VCaP (cell line): ENCODE data around the gene GGT1.

Source experiments
- H3K27ac ChIP-seq: fragments of 450-650 bp; 2 replicates; pipeline ENCODE4 v1.5.1; 2017
- TF ChIP-seq, protein P1 (sequence below): fragments of 450-650 bp; conservative IDR thresholded peaks from 2 replicates; pipeline ENCODE4 v1.5.1; 2017; ENCODE audit warnings: mild to moderate bottlenecking, moderate library complexity

Gene GGT1

GRCh38 chr22:24602847-24603769, at the start of gene GGT1:
GGT1 (plus strand) TSS chr22:24603193; CDS start chr22:24611082, 7,889 bp downstream.
- peak within 1 kb of the TSS; percentile 42; the same call in 1 of the 2 replicates for H3K27ac ChIP-seq

DNA sequence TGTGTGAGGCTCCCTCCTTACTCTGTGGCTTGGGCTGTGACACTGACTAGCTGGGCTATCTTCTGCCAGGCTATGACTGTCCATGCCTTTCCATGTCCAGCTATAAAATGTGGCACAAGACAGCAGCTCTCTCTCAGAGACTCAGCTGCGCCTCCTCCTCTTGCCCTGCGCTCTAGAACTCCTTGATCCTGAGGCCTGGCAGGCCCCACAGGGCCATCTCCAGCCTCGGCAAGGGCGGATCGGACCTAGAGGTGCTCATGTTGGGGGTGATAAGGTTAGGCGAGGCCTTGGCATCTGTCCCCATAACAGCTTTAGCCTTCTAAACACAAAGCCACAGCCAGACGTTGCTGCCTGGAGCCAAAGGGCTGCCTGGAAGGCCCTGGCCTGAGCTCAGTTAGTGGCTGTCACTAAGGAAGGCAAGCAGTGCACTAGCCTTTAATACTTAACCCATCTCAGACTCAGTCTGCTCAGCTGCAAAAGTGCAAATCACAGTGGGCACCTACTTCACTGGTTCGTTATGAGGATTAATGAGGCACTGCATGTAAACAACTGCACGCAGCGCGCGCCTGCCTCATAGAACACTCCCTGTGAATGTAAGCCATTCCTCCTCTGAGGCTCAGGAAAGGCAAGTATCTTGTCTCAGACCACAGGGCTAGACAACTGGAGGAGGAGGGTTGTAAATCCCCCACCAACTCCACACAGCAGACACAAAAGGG, 49.2 kb upstream of the GGT1 start:
- H3K27ac ChIP-seq: peak overlapping the region; percentile 95

GRCh38 chr22:24554313-24555164, 48.5 kb upstream of the GGT1 start, which contains the start of gene GUCD1:
GUCD1 (minus strand) TSS chr22:24555138; CDS start chr22:24554991, 147 bp downstream.
- H3K27ac ChIP-seq: peak within 1 kb of the TSS; percentile 95
- TF ChIP-seq, protein P1, sequence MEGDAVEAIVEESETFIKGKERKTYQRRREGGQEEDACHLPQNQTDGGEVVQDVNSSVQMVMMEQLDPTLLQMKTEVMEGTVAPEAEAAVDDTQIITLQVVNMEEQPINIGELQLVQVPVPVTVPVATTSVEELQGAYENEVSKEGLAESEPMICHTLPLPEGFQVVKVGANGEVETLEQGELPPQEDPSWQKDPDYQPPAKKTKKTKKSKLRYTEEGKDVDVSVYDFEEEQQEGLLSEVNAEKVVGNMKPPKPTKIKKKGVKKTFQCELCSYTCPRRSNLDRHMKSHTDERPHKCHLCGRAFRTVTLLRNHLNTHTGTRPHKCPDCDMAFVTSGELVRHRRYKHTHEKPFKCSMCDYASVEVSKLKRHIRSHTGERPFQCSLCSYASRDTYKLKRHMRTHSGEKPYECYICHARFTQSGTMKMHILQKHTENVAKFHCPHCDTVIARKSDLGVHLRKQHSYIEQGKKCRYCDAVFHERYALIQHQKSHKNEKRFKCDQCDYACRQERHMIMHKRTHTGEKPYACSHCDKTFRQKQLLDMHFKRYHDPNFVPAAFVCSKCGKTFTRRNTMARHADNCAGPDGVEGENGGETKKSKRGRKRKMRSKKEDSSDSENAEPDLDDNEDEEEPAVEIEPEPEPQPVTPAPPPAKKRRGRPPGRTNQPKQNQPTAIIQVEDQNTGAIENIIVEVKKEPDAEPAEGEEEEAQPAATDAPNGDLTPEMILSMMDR: no peak

More for the DNA sequence above, 49.2 kb upstream of the GGT1 start:
- TF ChIP-seq, protein P1: no peak

- peak within 1 kb of the TSS; percentile 95 for H3K27ac ChIP-seq
- TF ChIP-seq, protein P1: no peak
Observed at GRCh38 chr22:24555165-24556039, 47.6 kb upstream of the GGT1 start, which contains the start of gene SNRPD3. SNRPD3 (plus strand) TSS chr22:24555999; CDS start chr22:24557675, 1,676 bp downstream.

DNA sequence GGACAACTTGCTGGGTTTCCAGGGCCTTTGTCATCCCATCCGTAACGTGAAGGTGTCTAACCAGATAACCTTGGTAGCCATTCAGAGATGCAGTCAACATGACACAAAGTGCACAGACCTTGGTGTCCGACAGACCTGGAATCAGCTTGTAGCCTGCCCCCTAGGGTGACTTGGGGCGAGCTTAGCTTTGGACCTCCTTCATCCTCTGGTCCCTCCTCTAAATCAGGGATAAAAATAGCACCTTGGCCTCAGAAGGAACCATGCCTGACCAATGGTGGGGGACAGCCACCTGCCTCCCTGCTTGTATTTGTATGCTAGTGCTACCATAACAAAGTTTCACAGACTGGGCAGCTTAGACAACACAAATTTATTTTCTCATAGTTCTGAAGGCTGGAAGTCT, 43.5 kb upstream of the GGT1 start:
- H3K27ac ChIP-seq: no peak overlapping the region
- TF ChIP-seq, protein P1: no peak

GRCh38 chr22:24563246-24563645, 39.7 kb upstream of the GGT1 start:
- TF ChIP-seq, protein P1: no peak
- H3K27ac ChIP-seq: no peak overlapping the region
